ENCODE measurements around the gene C1QTNF9.

- TF ChIP-seq CTCF (IDR thresholded peaks at IDR 0.05 in 2 of 3, conservative IDR thresholded peaks at IDR 0.05 in 1 of 3; ENCODE audit: borderline replicate concordance in 1 of 3, insufficient read depth in 1 of 3, low read depth in 2 of 3, low read length in 2 of 3): no peak
- TF ChIP-seq EGR1 (IDR thresholded peaks at IDR 0.05; ENCODE audit: low read depth): no peak
- no peak for TF ChIP-seq ZNF274 (IDR thresholded peaks at IDR 0.05; ENCODE audit: low read depth, low read length)
- TF ChIP-seq EZH2 (IDR thresholded peaks at IDR 0.05): no peak
- TF ChIP-seq ELF1 (IDR thresholded peaks at IDR 0.05; ENCODE audit: borderline replicate concordance, low read depth): no peak
- TF ChIP-seq POLR2A (IDR thresholded peaks at IDR 0.05; ENCODE audit: borderline replicate concordance, extremely low read depth, insufficient read depth, insufficient read length): no peak
- TF ChIP-seq ZBTB33 (IDR thresholded peaks at IDR 0.05; ENCODE audit: extremely low read depth, insufficient replicate concordance, low read length): no peak
- no peak for TF ChIP-seq RAD21 (IDR thresholded peaks at IDR 0.05; ENCODE audit: low read depth)
These were observed 38.7 kb upstream of the C1QTNF9 start for GRCh38 chr13:24270639-24271141.

Data from HCT116 (cell line).